NB4 (cell line): ENCODE data around the gene MAGEC1.

ENCODE experiments used
- CTCF ChIP-seq: IDR thresholded peaks from one replicate; pipeline ENCODE4 v1.5.1; 2012; ENCODE audit warnings: low read depth, low read length
- MAX ChIP-seq: IDR thresholded peaks from 2 replicates; pipeline ENCODE4 v1.6.1; 2011; ENCODE audit warnings: low read depth, low read length
- MYC ChIP-seq: IDR thresholded peaks from 2 replicates; pipeline ENCODE4 v1.6.1; 2011; ENCODE audit warnings: low read depth, low read length
- POLR2A ChIP-seq: IDR thresholded peaks from 2 replicates; pipeline ENCODE4 v1.6.1; 2011; ENCODE audit warnings: mild to moderate bottlenecking; ENCODE audit not compliant: insufficient read length; ENCODE audit errors: extremely low read depth

DNA sequence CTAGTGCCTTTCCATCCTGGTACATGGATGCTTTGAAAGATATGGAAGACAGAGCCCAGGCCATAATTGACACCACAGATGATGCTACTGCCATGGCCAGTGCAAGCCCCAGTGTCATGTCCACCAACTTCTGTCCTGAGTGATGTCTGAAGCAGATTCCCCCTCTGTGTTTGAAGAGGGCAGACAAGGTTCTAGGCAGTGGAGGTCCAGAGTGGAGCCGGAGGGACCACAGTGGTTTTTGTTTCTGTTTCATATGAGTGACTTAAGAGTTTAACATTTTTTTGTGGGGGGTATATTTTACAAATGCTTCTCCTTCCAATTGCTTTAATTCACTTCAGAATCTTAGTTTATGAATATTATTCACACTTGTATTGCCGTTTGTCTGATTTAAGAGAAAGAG lies 6.0 kb upstream of the MAGEC1 start:
- TF ChIP-seq POLR2A (no peak), CTCF (no peak), MAX (no peak), MYC (no peak)
